AG09319 (cell line): ENCODE results near the gene SLC25A29.

ENCODE experiments used
- DNase-seq: peaks from one replicate; pipeline ENCODE4 v3.0.0-alpha.2; 2010; ENCODE audit warnings: low read depth; ENCODE audit errors: extremely low read depth
- TF ChIP-seq, protein P1 (sequence below): IDR thresholded peaks from 2 replicates; pipeline ENCODE4 v1.5.1; 2011; ENCODE audit warnings: low read depth, mild to moderate bottlenecking, inconsistent platforms, low read length, moderate library complexity

The SLC25A29 gene

DNA sequence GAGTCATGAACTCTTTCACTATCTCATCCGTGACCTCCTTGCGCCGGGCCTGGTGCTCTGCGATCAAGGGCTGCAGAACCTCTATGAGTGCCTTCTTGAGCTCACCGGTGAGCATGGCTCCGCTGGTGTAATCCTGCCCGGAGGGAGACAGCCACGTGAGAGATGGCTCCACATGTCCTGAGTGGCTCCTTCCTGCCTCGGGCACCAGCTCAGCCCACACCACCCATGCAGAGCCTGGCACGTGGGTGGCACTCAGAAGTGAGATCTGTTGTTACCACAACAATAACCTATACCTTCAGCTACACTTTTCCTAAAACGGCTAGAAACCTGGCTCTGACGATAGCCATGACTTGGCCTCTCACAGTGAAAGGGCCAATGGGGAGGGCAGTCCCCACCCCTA is 28.7 kb upstream of the SLC25A29 start:
- no peak for DNase-seq
- TF ChIP-seq, protein P1, sequence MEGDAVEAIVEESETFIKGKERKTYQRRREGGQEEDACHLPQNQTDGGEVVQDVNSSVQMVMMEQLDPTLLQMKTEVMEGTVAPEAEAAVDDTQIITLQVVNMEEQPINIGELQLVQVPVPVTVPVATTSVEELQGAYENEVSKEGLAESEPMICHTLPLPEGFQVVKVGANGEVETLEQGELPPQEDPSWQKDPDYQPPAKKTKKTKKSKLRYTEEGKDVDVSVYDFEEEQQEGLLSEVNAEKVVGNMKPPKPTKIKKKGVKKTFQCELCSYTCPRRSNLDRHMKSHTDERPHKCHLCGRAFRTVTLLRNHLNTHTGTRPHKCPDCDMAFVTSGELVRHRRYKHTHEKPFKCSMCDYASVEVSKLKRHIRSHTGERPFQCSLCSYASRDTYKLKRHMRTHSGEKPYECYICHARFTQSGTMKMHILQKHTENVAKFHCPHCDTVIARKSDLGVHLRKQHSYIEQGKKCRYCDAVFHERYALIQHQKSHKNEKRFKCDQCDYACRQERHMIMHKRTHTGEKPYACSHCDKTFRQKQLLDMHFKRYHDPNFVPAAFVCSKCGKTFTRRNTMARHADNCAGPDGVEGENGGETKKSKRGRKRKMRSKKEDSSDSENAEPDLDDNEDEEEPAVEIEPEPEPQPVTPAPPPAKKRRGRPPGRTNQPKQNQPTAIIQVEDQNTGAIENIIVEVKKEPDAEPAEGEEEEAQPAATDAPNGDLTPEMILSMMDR: no peak

DNA sequence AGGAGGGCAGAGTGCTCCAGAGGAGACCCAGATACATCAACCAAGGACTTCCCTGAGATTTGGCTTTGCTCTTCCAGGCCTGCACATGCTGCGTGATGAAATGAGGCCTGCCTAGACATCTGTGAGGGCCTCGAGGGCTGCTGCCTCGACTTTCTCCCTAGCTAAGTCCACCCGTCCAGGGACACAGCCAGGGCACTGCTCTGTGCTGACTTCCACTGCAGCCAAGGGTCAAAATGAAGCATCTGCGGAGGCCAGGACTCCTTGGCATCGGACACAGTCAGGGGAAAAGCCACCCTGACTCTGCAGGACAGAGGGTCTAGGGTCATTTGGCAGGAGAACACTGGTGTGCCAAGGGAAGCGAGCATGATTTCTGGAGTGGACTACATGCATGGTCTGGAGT is 27.6 kb upstream of the SLC25A29 start:
- DNase-seq: no peak
- TF ChIP-seq, protein P1: no peak

DNA sequence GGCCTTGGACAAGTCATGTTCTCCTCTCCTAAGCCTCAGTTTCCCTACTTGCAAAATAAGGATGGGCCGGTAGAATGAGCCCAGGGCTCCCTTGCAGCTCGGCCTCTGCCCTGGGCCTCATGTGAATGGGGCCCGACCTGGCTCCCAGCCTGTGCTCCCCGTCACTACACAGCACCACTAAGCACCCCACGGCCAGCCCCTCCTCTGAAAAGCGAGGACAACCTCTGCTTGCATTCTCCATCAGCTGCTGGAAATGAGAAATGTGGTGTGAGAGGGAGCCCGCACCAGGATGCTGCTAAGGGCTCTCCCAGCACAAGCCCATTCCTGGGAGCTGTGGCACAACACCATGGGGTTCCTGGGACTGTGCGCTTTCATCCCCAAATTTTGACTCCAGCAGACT is 27.1 kb upstream of the SLC25A29 start:
- TF ChIP-seq, protein P1: no peak
- no peak for DNase-seq

DNA sequence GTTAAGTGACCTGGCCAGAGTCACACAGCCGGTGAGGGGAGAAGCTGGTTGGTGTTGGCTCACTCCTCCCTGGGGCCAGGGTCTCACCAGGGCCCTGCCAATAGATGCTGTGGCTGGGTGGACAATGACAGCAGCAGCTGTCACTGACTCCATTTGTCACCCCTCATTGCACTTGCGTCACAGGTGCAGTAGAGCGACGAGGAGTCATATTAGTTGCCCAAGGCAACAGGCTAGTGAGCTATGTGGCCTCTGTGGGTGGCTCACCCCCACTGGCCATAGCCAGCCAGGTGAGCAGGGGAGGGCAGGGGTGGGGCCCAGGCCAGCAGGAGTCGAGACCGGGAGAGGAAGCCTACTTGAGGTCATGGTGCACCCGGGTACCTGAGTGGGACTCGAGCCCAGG is 26.6 kb upstream of the SLC25A29 start:
- no peak for DNase-seq
- TF ChIP-seq, protein P1: no peak

DNA sequence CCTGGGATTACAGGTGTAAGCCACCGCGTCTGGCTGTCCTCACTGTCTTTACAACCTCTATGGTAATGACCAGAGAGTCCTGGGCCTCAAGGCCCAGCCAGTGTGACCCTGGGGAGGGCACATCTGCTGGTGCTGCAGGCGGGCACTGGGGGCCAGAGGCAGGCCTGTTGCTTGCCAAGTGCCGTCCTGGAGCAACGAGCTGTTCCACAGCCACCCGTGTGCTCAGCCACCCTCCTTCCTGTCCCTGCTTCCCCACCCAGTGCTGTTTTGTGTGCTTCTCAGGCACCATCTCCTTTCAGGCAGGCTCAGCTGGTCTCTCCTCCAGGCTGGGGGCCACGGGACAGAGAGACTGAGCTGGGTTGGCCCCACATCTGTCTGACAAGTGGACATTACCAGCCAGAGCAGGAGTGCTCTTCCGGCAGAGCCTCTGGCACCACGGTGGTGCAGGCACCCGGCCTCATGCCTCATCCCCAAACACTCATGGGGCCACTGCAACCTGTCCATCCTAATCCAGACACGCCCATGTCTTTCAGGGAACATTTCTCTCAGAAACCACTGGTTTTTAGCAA is 25.9 kb upstream of the SLC25A29 start:
- TF ChIP-seq, protein P1: no peak
- no peak for DNase-seq

DNA sequence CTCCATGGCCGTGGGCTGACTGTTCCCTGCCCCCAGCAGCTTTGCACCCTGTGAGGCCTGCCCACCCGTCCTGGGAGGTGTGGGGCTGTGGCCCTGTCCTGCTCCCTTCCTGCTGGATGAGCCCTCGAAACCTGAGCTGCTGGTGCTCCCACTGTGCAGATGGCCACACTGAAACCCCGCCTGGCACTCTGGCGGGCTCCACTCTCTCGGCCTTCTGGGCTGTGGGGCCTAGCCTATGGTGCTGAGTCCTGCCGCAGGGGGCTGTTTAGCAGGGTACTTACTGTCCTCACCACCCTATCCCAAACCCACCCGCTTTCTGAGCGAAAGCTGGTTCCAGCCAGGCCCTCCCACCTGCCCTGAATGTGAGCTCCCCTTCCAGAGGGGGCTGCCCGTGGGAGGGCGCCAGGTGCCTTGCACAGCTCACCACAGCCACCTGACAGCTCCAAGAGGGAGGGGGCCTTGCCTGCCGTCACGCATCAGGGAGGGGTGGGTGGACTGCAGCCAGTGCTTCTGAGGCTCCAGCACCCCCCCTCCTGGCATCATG is 24.2 kb upstream of the SLC25A29 start:
- TF ChIP-seq, protein P1: no peak
- DNase-seq: no peak

DNA sequence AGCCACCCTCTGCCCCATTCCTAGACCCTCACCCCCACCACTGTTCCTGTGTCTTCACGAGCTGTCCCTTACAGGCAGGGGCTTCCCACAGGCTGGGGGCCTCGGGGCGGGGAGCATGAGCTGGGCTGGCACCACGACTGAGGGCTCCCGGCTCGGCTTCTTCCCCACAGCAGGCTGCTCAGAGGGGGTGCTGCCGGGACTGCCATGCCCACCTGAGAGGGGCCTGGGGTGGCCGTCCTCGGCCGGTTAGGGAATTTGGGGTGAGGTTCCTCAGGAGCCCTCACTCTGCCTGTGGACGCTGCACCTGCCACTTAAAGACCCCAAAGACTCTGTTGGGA is 23.7 kb upstream of the SLC25A29 start:
- DNase-seq: no peak
- TF ChIP-seq, protein P1: no peak
